GM21360 (cell line): Measurements from ENCODE around the gene PTPRN2.

Experiments
- ATAC-seq: cut with Tn5 transposase; IDR thresholded peaks from one replicate; pipeline ENCODE4 v1.9.1; 2021; ENCODE audit warnings: mild to moderate bottlenecking, moderate library complexity; ENCODE audit not compliant: unreplicated experiment

Gene PTPRN2

GRCh38 chr7:158067219-158067930 lies 520.2 kb downstream of the PTPRN2 start:
- ATAC-seq = no peak

- no peak for ATAC-seq
These were observed 521.5 kb downstream of the PTPRN2 start for GRCh38 chr7:158066085-158066484.

GRCh38 chr7:158065340-158065739 lies 522.3 kb downstream of the PTPRN2 start:
- ATAC-seq = no peak

GRCh38 chr7:158064631-158065030 lies 523.0 kb downstream of the PTPRN2 start:
- ATAC-seq = no peak

DNA sequence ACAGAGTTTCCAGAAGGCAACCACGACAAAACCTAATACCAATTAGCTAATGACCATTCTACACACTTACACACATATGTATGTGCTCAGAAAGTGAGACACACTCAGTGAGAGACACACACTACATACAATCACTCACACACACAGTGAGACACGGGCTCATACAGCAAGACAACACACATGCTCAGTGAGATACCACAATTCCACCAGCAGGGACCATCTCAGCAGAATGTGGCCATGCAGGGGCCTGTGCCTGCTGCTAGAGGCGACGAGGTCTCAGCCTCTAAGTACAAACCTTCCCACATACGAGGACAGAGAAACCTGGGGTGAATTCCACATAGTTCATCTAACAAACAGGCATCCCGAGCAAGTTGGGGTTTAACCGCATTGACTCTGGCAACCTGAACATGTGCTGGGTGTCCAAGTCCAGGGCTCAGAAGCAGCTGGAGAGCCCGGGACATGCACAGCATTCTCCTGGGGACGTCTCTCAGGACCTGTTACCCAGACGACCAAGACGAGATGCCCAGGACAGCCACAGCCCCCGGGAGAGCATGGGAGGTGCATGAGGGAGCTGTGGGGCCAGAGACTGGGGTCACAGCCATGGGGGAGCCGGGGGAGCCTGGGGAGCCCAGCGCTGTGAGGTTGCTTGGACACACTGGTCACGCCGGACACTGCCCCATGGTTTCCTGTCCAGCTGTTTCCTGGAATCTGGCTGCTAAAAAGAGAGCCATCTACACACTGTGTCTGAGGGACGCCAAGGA lies 523.6 kb downstream of the PTPRN2 start:
- ATAC-seq = no peak

DNA sequence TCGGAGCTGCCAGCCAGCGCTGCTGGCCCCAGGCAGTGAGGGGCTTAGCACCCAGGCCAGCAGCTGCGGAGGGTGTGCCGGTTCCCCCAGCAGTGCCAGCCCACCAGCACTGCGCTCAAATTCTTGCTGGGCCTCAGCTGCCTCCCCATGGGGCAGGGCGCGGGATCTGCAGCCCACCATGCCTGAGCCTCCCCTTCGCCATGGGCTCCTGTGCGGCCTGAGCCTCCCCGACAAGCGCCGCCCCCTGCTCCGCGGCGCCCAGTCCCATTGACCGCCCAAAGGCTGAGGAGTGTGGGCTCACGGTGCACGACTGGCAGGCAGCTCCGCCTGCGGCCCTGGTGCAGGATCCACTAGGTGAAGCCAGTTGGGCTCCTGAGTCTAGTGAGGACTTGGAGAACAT lies 525.0 kb downstream of the PTPRN2 start:
- no peak for ATAC-seq

GRCh38 chr7:158061884-158062656 lies 525.6 kb downstream of the PTPRN2 start:
- no peak for ATAC-seq

GRCh38 chr7:158061026-158061630 lies 526.5 kb downstream of the PTPRN2 start:
- ATAC-seq = no peak

DNA sequence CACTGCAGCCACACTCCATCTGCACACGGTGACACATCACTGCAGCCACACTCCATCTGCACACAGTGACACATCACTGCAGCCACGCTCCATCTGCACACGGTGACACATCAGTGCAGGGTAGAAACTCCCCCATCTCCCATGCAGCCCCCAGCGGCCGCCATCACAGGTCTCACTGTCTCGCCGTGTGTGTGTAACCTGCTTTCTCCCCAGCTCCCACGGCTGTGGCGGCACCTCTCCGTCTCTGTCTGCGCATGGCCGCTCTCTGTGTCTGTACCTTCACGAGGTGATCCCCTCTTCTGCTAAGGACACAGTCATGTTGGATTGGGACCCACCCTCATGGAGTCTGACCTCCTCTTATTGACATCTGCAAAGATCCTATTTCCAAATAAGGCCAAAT lies 527.4 kb downstream of the PTPRN2 start:
- no peak for ATAC-seq

GRCh38 chr7:158057446-158057845 lies 530.2 kb downstream of the PTPRN2 start:
- no peak for ATAC-seq

DNA sequence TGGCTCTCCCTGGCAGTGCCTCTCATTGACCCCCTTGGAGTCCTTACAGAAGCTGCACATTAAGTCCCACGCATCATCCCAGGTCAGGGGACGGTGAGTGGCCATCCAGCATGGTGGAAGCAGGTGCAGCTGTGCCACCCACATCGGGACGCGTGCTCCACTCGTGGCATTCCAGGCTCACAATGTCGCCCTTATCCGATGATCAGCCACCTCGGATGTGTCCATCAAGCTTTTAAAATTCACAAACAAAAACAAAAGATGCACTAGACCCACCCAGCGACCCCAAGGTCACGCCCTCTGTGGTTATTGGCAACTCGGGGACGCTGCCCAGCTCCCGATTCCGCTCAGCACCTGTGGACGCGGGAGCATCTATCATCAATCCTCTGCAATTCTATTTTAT lies 530.9 kb downstream of the PTPRN2 start:
- ATAC-seq = no peak

- no peak for ATAC-seq
These were observed 531.7 kb downstream of the PTPRN2 start for GRCh38 chr7:158055726-158056510.

- ATAC-seq = no peak
These were observed 533.0 kb downstream of the PTPRN2 start for GRCh38 chr7:158054611-158055010.

GRCh38 chr7:158054081-158054480 lies 533.5 kb downstream of the PTPRN2 start:
- ATAC-seq = no peak

DNA sequence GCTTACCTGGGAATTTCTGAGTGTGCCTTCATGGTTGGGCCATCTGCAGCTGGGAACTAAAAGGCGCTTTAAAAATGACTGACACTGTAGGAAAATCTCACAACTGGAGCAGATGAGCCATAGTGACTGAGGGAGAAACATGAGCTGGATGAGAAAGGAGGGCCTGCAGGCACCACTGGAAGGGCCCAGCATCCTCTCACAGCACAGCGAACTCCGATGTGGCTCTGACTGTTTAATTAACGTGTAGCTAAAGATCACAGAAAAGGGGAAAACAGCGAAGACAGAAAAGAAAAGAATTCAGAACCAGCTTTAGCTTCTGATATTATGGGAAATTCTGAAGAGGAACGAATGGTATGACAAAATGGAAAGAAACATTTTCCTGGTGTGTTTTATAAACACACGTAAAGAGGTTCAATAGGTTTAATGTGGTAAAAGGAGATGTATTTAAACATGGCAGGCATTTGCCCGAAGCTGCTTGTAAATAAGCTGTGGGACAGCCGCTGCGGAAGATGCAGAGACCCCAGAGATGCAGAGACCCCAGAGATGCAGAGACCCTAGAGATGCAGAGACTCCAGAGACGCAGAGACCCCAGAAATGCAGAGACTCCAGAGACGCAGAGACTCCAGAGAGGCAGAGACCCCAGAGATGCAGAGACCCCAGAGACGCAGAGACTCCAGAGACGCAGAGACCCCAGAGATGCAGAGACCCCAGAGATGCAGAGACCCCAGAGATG lies 534.3 kb downstream of the PTPRN2 start:
- no peak for ATAC-seq

DNA sequence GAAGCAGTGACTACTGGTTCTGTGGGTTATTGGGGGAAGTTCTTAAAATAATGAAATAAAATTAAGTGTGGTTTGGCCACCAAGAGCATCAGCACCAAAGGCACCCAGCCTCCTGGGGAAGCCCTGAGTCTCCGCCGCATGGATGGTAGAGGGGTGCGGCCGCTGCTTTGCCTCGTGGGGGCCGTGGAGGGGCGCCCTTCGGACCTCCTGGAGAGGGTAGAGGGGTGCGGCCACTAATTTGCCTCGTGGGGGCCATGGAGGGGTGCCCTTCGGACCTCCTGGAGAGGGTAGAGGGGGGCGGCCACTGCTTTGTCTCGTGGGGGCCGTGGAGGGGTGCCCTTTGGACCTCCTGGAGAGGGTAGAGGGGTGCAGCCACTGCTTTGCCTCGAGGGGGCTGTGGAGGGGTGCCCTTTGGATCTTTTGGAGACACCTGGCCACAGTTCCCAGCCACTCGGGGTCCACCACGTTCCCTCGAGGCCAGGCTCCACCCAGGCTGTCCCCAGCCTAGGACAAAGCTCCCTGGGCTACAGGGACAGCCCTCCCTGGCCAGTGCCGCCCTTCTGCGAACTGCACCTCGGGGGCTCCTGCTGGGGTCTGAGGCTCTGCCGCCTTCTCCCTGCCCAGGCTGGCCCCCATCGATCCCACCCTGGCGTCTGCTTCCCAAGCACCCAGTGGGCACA lies 535.1 kb downstream of the PTPRN2 start:
- ATAC-seq = no peak

DNA sequence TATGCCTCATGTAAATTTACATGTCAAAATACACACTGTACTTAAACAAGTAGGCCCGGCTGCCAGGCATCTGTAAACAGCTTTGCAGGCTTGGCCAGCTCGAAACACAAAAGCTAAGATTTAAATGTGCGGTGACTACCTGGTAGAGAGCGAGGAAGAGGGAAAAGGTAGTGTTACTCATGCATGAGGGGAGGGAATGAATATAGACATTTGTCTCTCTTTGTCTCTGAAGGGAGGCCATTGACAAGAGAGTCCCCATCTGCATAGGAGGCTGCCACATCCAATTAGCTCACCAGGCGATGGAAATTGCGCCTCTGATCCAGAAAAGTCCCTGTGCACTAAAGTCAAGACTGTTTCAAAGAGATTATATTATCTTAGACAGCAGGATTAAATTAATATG lies 535.8 kb downstream of the PTPRN2 start:
- ATAC-seq = no peak

DNA sequence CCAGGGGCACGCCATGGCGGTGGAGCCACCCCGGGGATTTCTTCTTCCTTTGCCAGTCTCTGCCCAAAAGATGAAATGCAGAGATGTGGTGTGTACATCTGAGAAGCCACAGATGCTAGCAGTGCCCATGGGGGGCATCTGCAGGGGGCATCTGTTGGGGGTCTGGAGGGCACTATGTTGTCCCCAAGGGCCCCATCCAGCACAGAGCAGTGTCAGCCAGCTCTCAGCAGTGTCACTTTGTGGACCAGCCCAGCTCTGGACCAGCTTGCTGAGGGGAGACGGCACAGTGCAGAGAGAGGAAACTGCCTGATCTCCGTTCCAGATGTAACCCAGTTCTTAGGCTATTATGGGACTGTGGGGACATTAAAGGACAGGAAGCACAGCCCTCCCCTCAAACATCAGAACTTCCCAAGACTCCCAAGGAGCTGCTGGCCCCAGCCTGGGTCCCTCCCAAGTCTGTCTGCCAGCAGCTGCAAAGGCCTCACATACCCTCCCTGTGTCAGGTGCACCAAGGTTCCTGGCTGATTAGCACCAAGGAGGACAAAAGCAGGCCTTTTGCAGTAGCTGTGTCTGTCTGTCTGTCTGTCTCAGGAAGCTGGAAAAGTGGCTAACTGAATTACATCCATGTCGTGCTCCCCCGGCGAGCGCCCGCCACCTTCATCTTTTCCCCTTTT lies 536.5 kb downstream of the PTPRN2 start:
- no peak for ATAC-seq
